ENCODE measurements around the gene ZNF446.

DNA sequence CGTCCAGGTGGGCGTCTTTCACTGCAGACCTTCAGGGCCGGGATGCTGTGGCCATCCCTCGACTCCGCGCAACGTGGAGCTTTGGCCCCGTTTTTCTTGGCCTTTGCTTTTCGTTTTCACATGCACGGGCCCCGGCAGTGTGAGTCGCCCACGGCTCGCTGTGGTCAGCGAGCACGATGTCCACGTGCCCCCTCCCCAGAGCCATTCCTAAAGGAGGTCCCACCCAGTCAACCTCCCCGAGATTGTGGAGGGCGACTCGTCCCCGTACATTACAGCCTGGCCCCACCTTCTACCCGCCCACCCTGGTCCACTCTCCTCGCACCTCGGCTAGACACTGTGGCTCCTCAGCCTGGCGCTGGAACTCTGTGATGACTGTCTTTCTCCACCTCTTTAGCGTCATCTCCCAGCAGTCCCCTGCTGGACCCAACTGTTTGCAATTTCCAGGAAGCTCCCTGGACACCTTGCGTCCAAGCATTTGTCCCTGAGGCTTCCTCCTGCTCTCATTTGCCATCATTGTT is 405 bp downstream of the ZNF446 start:
- no peak for TF ChIP-seq CTCF (IDR thresholded peaks at IDR 0.05)
- TF ChIP-seq POLR2A (IDR thresholded peaks at IDR 0.05), result peak; percentile 9

Data from right lobe of liver (tissue), 4 donors.